GM21619 (cell line): ENCODE data around the gene NBEA.
"Not testable (repeated sequence)": the region's sequence is repeated elsewhere in the genome, so short reads cannot be mapped to it uniquely, and the experiment has no call there.

Experiments used
- ATAC-seq: cut with Tn5 transposase; IDR thresholded peaks from one replicate; pipeline ENCODE4 v1.9.1; 2021; ENCODE audit not compliant: unreplicated experiment

Gene NBEA

GRCh38 chr13:35378939-35379338 lies 436.9 kb downstream of the NBEA start:
- ATAC-seq = no peak

GRCh38 chr13:35379663-35380062 lies 437.6 kb downstream of the NBEA start:
- no peak for ATAC-seq

- no peak for ATAC-seq
Measured at GRCh38 chr13:35387682-35388250, 445.7 kb downstream of the NBEA start.

GRCh38 chr13:35388441-35389355 lies 446.6 kb downstream of the NBEA start:
- no peak for ATAC-seq

- no peak for ATAC-seq
Measured at GRCh38 chr13:35389535-35389934, 447.5 kb downstream of the NBEA start.

GRCh38 chr13:35392768-35393167 lies 450.7 kb downstream of the NBEA start:
- ATAC-seq = no peak

- no peak for ATAC-seq
Measured at GRCh38 chr13:35393886-35394285, 451.8 kb downstream of the NBEA start.

GRCh38 chr13:35408285-35408684 lies 466.2 kb downstream of the NBEA start:
- ATAC-seq = not testable (repeated sequence)

GRCh38 chr13:35411059-35411744 lies 469.1 kb downstream of the NBEA start:
- no peak for ATAC-seq

GRCh38 chr13:35448465-35448864 lies 506.4 kb downstream of the NBEA start:
- no peak for ATAC-seq

- no peak for ATAC-seq
Measured at GRCh38 chr13:35449821-35450220, 507.8 kb downstream of the NBEA start.

- ATAC-seq = no peak
Measured at GRCh38 chr13:35455022-35455421, 513.0 kb downstream of the NBEA start.

- ATAC-seq = no peak
Measured at GRCh38 chr13:35457258-35457657, 515.2 kb downstream of the NBEA start.

GRCh38 chr13:35460061-35460460 lies 518.0 kb downstream of the NBEA start:
- ATAC-seq = no peak

- no peak for ATAC-seq
Measured at GRCh38 chr13:35465371-35465770, 523.3 kb downstream of the NBEA start.

- ATAC-seq = no peak
Measured at GRCh38 chr13:35468195-35468594, 526.1 kb downstream of the NBEA start.

GRCh38 chr13:35469806-35470525 lies 527.9 kb downstream of the NBEA start:
- no peak for ATAC-seq

GRCh38 chr13:35470671-35471661 lies 528.9 kb downstream of the NBEA start:
- no peak for ATAC-seq

GRCh38 chr13:35471706-35472322 lies 529.7 kb downstream of the NBEA start:
- no peak for ATAC-seq
